GM21390 (cell line): ENCODE measurements around the gene RPL10.
A peak's percentile ranks its signal among the peaks of the same experiment; 100 is the strongest.

Source experiments
- ATAC-seq: cut with Tn5 transposase; IDR thresholded peaks from one replicate; pipeline ENCODE4 v1.9.1; 2021; ENCODE audit not compliant: unreplicated experiment

Gene RPL10

GRCh38 chrX:154397888-154398667 is at the start of gene RPL10:
Gene RPL10 (plus strand): TSS chrX:154398377. CDS start chrX:154398520, 143 bp downstream.
- peak; percentile 66 for ATAC-seq

- ATAC-seq, result no peak
Measured at GRCh38 chrX:154348646-154349358, 49.4 kb upstream of the RPL10 start.

- no peak for ATAC-seq
Measured at GRCh38 chrX:154349359-154349935, 48.7 kb upstream of the RPL10 start.

GRCh38 chrX:154349979-154350378 is 48.2 kb upstream of the RPL10 start:
- no peak for ATAC-seq

- no peak for ATAC-seq
Measured at GRCh38 chrX:154350429-154351182, 47.6 kb upstream of the RPL10 start.

GRCh38 chrX:154351183-154352011 is 46.8 kb upstream of the RPL10 start:
- no peak for ATAC-seq

GRCh38 chrX:154352012-154352401 is 46.2 kb upstream of the RPL10 start:
- ATAC-seq, result no peak

- ATAC-seq, result no peak
Measured at GRCh38 chrX:154352466-154352865, 45.7 kb upstream of the RPL10 start.

GRCh38 chrX:154353172-154353843 is 44.9 kb upstream of the RPL10 start:
- ATAC-seq, result no peak

GRCh38 chrX:154354013-154354412 is 44.2 kb upstream of the RPL10 start:
- no peak for ATAC-seq

- ATAC-seq, result no peak
Measured at GRCh38 chrX:154354516-154354915, 43.7 kb upstream of the RPL10 start.

- ATAC-seq, result no peak
Measured at GRCh38 chrX:154355094-154355775, 42.9 kb upstream of the RPL10 start.

- ATAC-seq, result no peak
Measured at GRCh38 chrX:154355776-154356140, 42.4 kb upstream of the RPL10 start.

- ATAC-seq, result no peak
Measured at GRCh38 chrX:154356596-154356995, 41.6 kb upstream of the RPL10 start.

- ATAC-seq, result no peak
Measured at GRCh38 chrX:154357205-154357604, 41.0 kb upstream of the RPL10 start.

GRCh38 chrX:154358011-154358410 is 40.2 kb upstream of the RPL10 start:
- no peak for ATAC-seq

- ATAC-seq, result no peak
Measured at GRCh38 chrX:154358829-154359228, 39.3 kb upstream of the RPL10 start.

- ATAC-seq, result no peak
Measured at GRCh38 chrX:154359362-154360154, 38.6 kb upstream of the RPL10 start.
